Suprapubic skin (tissue), 4 donors: ENCODE measurements around the gene HERC4.
"Not testable (repeated sequence)": the region's sequence is repeated elsewhere in the genome, so short reads cannot be mapped to it uniquely, and the experiment has no call there.

Experiments used
- POLR2A ChIP-seq, 2 donors: fragments of 450-650 bp; IDR thresholded peaks; one replicate each; pipeline ENCODE4 v1.6.1; 2017; ENCODE audit warnings: antibody characterized with exemption in 2 of 2, mild to moderate bottlenecking in 2 of 2, moderate library complexity in 2 of 2
- POLR2AphosphoS5 ChIP-seq, 3 donors: sonication (generic); formaldehyde crosslinking; IDR thresholded peaks; one replicate each; pipeline ENCODE4 v1.6.1; 2017; ENCODE audit warnings: antibody characterized with exemption in 3 of 3
- TF ChIP-seq, protein P1 (sequence below), 2 donors: fragments of 200-600 bp in 1 of 2; fragments of 450-650 bp in 1 of 2; sonication (generic) in 1 of 2; IDR thresholded peaks; one replicate each; pipeline ENCODE4 v1.5.1; 2016 to 2019; ENCODE audit warnings: antibody characterized with exemption in 2 of 2, mild to moderate bottlenecking in 1 of 2, moderate library complexity in 1 of 2

GRCh38 chr10:68016519-68016918, 58.6 kb downstream of the HERC4 start:
- not testable (repeated sequence) for TF ChIP-seq POLR2A, POLR2AphosphoS5 (IDR thresholded peaks at IDR 0.05)
- TF ChIP-seq, protein P1, sequence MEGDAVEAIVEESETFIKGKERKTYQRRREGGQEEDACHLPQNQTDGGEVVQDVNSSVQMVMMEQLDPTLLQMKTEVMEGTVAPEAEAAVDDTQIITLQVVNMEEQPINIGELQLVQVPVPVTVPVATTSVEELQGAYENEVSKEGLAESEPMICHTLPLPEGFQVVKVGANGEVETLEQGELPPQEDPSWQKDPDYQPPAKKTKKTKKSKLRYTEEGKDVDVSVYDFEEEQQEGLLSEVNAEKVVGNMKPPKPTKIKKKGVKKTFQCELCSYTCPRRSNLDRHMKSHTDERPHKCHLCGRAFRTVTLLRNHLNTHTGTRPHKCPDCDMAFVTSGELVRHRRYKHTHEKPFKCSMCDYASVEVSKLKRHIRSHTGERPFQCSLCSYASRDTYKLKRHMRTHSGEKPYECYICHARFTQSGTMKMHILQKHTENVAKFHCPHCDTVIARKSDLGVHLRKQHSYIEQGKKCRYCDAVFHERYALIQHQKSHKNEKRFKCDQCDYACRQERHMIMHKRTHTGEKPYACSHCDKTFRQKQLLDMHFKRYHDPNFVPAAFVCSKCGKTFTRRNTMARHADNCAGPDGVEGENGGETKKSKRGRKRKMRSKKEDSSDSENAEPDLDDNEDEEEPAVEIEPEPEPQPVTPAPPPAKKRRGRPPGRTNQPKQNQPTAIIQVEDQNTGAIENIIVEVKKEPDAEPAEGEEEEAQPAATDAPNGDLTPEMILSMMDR (IDR thresholded peaks at IDR 0.05): not testable (repeated sequence)
